Measurements from ENCODE around the gene CDC42BPA. TPM values are rescaled to one million over a fixed set of nuclear protein-coding genes. Genes with fewer than 3 reads are reported as not detected.
"Not testable (repeated sequence)": the region's sequence is repeated elsewhere in the genome, so short reads cannot be mapped to it uniquely, and the experiment has no call there.

CDC42BPA gene
- total RNA-seq, 1 experiment from 2014 or later, result 38.2 TPM

GRCh38 chr1:227263869-227264268 lies 54.4 kb downstream of the CDC42BPA start:
- no peak for DNase-seq (ENCODE audit: low read depth)

- DNase-seq (ENCODE audit: low read depth), result no peak
Observed at GRCh38 chr1:227261501-227261900, 56.8 kb downstream of the CDC42BPA start.

- no peak for DNase-seq (ENCODE audit: low read depth)
Observed at GRCh38 chr1:227260433-227260832, 57.9 kb downstream of the CDC42BPA start.

GRCh38 chr1:227257964-227258363 lies 60.3 kb downstream of the CDC42BPA start:
- DNase-seq (ENCODE audit: low read depth), result no peak

GRCh38 chr1:227255086-227255732 lies 63.1 kb downstream of the CDC42BPA start:
- no peak for DNase-seq (ENCODE audit: low read depth)

- DNase-seq (ENCODE audit: low read depth), result no peak
Observed at GRCh38 chr1:227253065-227253464, 65.2 kb downstream of the CDC42BPA start.

- peak; percentile 19 for DNase-seq (ENCODE audit: low read depth)
Observed at GRCh38 chr1:227245613-227246320, 72.5 kb downstream of the CDC42BPA start.

- no peak for DNase-seq (ENCODE audit: low read depth)
Observed at GRCh38 chr1:227244339-227245118, 73.8 kb downstream of the CDC42BPA start.

GRCh38 chr1:227242811-227243682 lies 75.2 kb downstream of the CDC42BPA start:
- DNase-seq (ENCODE audit: low read depth), result peak; percentile 16

- no peak for DNase-seq (ENCODE audit: low read depth)
Observed at GRCh38 chr1:227240983-227241382, 77.3 kb downstream of the CDC42BPA start.

GRCh38 chr1:227234998-227235405 lies 83.3 kb downstream of the CDC42BPA start:
- peak; percentile 83 for DNase-seq (ENCODE audit: low read depth)

- not testable (repeated sequence) for DNase-seq (ENCODE audit: low read depth)
Observed at GRCh38 chr1:227231128-227231527, 87.2 kb downstream of the CDC42BPA start.

- DNase-seq (ENCODE audit: low read depth), result no peak
Observed at GRCh38 chr1:227228201-227228600, 90.1 kb downstream of the CDC42BPA start.

- DNase-seq (ENCODE audit: low read depth), result no peak
Observed at GRCh38 chr1:227227761-227228160, 90.5 kb downstream of the CDC42BPA start.

- DNase-seq (ENCODE audit: low read depth), result peak; percentile 80
Observed at GRCh38 chr1:227225715-227226346, 92.5 kb downstream of the CDC42BPA start.

GRCh38 chr1:227223171-227223806 lies 95.0 kb downstream of the CDC42BPA start:
- DNase-seq (ENCODE audit: low read depth), result no peak

GRCh38 chr1:227219715-227220292 lies 98.5 kb downstream of the CDC42BPA start:
- DNase-seq (ENCODE audit: low read depth), result no peak

GRCh38 chr1:227218870-227219573 lies 99.3 kb downstream of the CDC42BPA start:
- no peak for DNase-seq (ENCODE audit: low read depth)

- DNase-seq (ENCODE audit: low read depth), result no peak
Observed at GRCh38 chr1:227215863-227216510, 102.3 kb downstream of the CDC42BPA start.

All from LHCN-M2 (cell line).